COR-L47 (cell line): ENCODE results near the gene OSGIN1.
A peak's percentile ranks its signal among the peaks of the same experiment; 100 is the strongest.

Experiments used
- DNase-seq: peaks from one replicate; lab custom pipeline; 2025; lab: John Stamatoyannopoulos, UW

The OSGIN1 gene, protein sequence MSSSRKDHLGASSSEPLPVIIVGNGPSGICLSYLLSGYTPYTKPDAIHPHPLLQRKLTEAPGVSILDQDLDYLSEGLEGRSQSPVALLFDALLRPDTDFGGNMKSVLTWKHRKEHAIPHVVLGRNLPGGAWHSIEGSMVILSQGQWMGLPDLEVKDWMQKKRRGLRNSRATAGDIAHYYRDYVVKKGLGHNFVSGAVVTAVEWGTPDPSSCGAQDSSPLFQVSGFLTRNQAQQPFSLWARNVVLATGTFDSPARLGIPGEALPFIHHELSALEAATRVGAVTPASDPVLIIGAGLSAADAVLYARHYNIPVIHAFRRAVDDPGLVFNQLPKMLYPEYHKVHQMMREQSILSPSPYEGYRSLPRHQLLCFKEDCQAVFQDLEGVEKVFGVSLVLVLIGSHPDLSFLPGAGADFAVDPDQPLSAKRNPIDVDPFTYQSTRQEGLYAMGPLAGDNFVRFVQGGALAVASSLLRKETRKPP

DNA sequence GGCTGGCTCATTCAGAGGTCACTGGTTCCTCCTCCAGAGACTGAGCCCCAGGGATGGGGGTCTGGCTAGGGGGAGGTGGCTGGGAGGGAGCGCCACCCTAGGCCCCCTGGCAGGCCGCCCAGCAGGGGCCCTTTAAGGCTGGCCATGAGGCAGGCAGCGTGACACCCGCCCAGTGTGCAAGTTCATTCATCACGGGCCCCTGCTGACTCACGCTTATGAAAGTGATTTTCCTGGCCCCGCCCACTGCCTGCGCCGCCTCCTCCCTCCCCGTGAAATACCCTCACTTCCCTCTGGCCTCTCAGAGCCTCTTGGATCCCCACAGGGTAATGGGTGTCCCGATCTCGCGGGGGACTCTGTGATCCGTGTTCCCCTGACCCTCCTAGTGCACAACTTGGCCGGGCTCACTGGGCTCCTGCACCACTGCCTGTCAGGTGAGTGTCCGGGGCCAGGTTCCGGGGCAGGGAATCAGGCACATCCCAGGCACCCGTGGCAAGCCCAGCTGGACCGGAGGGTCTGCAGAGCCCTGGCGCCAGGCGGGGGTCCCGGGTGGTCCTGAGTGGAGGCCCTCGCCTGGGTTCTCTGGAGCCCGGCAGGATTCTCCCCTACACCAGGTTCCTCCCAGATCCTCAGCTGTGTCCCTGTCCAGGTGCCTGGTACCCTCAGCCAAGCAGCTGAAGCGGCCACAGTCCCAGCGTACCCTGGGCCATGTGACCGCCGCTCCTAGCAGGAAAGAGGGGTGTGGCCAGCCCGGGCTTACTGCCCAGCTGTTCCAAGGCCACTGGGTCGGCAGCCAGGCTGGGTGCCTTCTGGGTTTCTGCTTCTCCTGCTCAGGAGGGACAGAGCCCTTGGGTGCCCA, at the start of gene OSGIN1:
Gene OSGIN1 (plus strand): TSS at position 301 of the 856 bp plus-strand sequence. CDS start 4,432 bp downstream, outside the sequence.
- DNase-seq = peak; percentile 70

DNA sequence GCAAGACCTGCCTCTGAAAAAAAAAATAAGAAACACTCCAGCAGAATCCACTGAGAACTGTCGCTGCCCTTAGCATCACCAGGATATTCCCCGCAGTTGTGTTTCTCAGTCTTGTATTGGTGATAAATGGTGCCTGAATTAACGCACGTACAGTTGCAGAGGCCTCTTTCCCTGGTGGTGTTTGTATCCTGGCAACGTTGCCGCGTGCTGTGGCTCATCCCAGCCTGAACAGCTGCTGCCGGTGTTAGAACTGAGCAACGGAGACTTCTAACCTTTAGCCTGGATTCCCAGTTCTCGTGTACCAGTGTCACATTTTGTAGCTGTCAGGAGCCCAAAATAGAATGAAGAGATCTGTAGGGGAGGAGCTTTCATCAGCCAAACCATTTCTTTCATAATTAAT, 49.3 kb upstream of the OSGIN1 start:
- no peak for DNase-seq

DNA sequence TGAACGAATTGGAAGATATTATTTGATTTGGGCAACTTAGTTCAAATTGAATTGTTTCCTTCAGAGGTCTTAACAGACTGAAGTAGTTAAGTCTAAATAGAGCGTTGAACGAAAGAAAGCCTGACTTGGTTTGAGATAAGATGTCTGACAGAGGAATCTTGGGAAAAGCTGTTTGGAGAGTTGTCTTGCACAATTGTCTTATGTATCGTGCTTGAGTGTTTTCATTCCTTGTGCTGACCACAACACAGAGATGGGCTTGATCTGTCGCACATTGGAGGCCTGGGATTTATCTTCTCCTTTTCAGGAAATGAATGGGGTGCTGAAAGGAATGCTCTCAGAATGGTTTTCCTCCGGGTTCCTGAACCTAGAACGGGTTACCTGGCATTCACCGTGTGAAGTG, 46.4 kb upstream of the OSGIN1 start:
- DNase-seq = no peak

DNA sequence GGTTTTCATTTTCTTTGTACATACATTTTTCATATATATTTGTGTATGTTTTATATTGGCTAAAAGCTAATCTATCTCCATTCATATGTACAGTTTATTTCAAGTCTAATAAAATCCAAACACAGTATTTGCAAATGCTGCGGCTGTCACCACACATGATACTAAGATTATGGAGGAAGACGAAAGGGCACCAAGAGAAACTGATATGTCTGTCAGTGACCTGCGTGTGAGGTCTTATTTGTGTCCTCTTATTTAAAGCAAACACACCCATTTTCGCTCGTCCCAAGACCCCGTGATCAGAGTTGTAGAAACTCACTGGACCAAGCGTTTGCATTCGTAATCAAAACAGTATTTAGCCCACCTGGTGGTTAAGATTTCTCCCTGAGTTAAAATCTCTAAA, 45.9 kb upstream of the OSGIN1 start:
- DNase-seq = no peak

DNA sequence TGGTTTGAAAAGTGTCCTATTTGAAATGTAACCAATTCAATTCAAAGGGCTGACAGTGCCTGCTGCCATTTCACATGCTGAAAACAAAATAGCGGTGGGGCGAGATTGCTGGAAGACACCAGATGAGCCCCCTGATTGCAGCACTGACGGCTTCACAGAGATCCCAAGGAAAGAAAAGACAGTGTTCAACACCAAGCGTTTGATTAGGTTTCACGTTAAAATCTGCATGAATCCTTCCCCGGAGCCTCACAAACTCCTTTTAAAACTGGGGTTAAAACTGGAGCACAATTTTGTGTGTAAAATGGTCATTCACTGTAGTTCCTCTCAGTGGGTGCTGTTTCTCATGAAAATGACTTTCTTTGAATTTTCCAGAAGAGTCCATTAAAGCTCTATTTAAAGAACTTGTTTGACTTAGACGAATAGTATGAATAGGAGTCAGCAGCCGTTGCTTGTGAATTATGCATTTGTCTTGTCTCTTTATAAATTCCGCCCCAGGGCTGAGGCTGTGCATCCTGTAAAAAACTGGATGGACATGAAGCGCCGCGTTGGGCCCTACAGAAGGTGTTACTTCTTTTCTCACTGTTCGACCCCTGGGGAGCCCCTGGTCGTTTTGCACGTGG, 45.3 kb upstream of the OSGIN1 start:
- DNase-seq = no peak

DNA sequence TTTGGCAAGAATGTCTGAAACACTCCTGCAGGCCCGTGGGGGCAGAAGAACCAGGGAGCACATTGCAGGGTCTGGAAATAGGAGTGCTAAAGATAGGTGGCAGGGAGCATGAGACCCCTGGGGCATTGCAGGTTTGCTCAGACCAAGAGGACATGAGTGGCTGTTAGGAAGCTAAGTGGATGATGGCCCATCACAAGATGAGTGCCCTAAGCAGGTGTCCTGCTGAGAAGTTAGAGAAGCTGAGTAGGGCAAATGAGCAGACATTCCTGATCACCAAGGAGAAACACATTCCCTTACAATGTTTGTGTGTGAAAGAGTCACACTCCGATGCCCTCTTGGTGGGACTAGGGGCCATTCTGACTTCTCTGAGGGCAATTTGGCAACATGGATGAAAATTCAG, 44.2 kb upstream of the OSGIN1 start:
- no peak for DNase-seq

DNA sequence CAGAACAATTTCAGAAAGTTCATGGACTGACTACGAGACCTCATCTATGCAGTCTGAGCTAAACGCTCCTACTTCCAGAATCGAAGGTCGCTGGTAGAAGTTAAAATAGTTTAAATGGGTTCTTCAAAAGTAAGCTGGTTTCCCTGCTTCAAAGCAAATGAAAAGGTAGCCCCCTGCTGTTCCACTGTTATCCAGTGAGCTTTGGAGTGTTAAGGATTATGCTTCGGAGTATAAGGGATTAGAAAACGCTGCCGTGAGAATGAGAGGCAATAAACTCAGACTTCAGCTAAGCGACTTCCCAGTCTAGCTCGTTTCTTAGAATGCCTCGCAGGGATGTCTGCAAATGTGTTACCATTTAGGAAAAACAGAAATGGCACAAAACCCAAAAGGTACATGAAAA, 41.8 kb upstream of the OSGIN1 start:
- DNase-seq = no peak

DNA sequence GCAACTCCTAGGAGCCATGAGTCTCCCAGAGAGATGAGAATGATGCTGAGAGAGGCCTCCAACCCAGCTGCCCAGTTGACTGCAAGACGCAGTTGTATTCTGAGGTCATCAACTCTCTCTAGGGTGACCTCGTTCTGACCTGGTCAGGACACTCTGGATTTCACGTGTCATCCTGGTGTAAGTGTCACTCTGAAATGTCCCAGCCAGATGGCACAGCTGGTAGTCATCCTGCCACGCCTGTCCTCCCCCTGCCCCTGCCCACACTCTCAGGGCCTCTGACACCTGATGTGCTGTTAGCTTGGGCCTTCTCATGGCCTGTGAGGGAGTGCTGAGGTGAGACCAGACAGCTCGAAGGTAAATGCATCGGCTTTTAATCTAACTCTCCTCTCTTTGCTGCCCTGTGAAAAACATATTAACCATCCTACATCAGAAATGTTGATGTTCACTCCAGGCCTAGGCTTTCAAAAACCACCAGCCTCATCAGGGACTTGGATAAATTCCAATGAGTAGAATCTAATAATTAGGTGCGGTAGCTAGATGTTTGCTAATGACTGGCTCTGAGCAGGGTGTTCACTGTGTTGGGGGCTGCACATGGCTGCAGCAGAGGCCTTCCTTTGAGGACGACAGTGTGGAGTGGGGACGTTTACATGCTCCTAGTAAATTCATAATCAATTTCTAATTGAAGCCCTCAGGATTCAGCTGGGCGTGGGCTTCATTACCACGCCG, 40.4 kb upstream of the OSGIN1 start:
- no peak for DNase-seq

DNA sequence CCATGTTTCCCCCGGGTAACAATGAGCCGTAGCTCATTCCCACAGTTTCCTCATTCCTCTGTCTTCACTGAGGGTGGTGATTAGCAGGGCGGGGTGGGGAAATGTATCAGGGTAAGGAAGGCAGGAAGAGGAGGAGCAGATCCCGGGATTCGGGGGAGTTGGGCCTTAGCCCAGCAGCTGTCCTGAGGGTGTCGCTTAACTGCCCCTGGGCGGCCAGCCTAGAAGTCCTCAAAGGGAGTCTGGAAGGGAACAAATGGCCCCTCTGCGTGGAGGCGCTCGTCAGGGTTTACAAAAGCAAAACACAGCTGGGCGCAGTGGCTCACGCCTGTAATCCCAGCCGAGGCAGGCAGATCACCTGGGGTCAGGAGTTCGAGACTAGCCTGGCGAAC, 39.8 kb upstream of the OSGIN1 start:
- DNase-seq = no peak

DNA sequence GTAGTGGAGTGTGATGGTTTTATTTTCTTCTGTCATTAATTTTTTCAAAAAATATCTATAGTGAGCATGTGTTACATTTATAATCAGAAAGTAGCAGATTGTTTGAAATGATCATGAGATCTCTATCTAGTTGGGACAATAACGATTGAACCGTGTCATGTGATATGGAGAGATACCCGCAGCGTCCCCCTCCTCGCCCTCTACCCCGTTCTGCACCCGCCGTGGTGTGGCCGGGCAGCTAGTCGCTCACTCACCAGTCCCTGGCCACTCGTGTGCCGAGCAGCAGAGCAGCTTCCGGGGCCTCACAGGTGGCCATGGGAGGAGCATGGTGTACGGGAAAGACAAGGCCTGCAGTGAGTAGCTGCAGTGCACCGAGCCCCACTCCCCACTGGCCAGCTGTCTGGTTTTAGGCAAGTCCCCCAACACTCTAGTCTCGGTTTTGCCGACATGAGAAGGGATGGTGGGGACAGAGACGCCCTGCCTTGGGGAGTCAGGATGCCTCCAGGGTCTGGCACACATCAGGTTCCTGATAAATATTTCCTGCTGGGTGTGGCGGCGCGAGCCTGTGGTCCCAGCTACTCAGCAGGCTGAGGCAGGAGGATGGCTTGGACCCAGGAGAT, 38.8 kb upstream of the OSGIN1 start:
- no peak for DNase-seq

DNA sequence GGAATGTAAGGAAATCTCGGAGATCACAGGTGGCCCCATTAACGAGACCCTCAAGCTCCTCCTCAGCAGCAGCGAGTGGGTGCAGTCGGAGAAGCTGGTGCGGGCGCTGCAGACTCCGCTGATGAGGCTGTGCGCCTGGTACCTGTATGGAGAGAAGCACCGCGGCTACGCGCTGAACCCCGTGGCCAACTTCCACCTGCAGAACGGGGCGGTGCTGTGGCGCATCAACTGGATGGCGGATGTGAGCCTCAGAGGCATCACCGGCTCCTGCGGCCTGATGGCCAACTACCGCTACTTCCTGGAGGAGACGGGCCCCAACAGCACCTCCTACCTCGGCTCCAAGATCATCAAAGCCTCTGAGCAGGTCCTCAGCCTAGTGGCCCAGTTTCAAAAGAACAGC, 38.0 kb upstream of the OSGIN1 start:
- DNase-seq = no peak

DNA sequence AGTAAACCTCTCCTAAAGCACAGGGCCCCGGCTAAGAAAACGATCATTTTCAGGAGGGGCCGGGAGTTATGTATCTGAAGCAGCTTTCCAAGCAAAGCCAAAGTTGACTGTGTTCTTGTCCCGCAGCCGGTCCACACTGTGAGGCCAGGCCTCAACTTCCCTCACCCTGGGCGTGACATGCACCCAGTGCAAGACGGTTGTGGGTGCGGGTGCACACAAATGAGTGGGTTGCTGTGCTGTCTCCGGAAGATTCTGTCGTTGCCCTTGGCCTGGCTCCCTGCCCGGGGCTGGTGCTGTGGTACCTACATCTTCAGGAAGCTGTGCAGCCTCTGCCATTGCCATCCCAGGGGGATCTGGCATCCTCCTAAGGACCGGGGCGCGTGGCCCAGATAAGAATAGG, 37.5 kb upstream of the OSGIN1 start:
- DNase-seq = no peak

DNA sequence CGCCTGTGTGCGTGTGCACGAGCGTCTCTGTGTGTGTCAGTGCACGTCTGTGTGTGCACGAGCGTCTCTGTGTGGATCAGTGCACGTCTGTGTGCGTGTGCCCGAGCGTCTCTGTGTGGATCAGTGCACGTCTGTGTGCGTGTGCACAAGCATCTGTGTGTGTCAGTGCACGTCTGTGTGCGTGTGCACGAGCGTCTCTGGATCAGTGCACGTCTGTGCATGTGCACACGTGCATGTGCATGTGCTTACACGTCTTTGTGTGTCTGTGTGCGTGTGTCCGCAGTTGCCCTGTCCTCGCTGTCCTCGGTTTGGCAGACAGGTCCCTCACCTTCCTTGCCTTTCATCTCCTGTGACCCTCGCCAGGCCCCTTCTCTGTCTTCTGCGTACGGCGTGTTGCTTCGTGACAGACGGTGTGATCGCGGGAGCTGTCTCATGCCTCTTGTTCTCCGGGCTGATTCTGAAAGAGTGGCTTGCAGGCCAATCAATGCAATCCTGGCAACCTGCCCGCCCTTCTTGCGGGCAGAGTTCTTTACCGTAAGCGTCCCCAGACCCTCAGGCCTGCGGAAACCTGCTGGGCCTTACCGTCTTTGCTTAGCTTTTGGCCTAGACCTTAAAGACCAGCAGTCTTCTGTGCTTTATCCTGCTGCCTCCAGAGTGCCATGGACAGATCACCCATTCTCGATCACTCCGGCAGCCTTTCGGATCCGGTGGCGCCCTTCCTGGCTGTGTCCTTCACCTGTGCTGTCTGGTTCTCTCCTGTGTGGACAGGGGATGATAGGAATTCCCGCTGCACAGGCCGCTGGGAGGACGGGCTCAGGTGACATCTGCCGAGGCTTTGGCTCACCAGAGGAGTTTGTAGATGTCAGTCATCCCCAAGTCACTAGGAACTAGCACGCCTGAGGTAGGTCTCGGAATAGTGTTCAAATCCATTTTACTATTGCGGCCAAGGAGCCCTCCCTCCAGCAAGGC, 35.6 kb upstream of the OSGIN1 start:
- DNase-seq = no peak

DNA sequence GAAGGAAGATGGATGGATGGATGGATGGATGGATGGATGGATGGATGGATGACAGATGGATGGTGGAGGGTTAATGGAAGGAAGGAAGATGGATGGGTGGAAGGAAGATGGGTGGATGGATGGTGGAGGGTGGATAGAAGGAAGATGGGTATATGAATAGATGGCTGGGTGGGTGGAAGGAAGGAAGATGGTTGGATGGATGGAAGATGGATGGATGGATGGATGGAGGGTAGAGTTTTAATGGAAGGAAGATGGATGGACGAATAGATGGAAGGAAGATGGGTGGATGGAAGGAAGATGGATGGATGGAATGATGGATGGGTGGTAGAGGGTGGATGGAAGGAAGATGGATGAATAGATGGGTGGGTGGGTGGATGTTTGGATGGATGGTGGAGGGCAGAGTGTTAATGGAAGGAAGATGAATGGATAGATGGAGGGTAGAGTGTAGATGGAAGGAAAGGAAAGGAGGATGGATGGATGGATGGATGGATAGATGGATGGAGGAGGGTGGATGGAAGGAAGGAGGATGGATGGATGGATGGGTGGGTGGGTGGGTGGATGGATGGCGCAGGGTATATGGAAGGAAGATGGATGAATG, 32.0 kb upstream of the OSGIN1 start:
- no peak for DNase-seq

DNA sequence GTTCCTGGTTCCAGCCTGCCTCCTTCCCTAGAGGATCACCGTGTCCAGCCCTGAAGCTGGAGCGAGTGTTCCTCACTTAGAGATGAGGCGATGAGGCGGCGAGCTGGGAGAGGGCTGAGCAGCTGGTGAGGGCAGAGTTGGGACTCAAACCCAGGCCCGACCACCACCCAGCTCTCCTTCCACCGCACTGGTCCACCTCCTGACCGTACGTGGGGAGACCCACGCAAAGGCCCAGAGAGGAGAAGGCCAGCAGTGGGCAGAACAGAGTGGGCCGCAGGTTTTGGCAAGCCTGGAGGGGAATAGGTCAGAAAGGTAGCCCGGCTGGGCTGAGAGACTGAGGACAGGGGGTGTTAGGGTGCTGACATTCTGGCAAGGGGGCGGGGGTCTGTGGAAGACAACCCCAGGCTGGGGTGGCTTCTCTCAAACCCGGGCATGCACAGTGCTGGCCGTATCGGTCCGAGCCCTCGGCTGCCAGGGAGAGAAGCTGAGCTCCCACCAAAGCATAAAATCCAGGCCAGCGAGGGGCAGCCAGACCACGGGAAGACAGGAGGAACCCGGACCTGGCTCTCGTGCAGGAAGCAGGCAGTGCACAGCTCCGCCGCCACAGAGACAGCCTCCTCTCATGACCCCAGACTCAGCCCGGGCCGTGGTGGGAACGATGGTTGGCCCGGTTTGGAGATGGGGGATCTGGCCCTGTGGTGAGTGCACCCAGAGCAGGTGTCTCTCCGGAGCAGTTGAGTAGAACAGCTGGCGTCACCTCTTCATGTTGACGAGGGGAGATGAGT, 29.3 kb upstream of the OSGIN1 start:
- no peak for DNase-seq

DNA sequence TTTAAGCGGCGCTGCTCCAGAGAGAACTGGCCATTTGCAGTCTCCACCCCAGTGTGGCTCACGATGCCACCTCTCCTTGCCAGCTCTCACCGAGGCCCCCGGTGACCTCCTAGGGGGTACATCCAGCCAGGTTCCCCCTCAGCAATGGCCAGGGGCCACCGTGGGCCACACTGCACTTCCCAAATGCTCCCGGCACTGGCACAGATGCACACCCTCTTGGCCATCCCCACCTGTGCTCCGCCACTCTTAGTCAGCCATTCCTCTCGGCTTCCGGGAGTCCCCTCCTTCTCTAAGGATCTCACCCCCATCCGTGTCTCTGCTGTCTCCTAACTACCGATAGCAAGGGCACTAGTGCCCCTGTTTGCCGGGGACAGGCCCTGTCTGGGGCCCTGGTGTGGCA, 28.4 kb upstream of the OSGIN1 start:
- DNase-seq = no peak

DNA sequence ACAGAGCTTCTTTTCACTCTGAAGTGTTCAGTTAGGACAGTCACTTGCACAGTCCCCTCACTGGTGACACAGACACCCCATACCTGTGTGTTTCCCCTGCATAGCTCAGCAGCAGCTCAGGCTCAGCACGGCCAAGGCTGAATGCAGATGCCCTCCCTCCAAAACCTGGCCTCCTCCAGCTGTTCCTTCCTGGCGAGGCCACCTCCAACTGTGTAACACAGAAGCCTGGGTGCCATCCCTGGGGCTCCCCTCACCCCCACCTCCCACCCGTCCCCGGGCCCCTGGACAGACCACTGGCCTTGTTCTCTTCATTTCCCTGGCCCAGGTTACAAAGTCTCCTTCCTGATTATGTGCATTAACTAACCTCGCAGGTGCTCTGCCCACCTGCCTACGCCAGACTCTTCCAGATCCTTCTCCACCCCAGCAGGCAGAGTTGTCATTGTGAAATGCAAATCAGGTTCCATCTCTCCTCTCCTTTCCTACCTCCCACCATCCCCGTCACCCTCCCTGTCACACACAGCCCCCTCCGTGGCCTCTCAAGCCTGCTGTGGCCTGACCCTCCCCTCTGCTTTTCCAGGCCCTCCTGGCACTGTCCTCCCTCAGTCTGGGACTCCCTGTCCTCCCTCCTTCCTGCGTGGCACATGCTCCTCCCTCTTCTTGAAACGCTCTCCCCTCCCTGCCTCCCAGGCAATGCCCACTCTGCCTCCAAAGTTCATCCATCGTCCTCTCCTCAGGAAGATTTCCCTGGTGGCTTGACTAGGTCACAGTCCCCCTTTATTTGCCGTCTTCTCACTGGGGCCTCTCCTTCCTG, 27.7 kb upstream of the OSGIN1 start:
- no peak for DNase-seq
